ENCODE measurements around the gene NPIPA5.
A peak's percentile ranks its signal among the peaks of the same experiment; 100 is the strongest.
"Not testable (repeated sequence)": the region's sequence is repeated elsewhere in the genome, so short reads cannot be mapped to it uniquely, and the experiment has no call there.

The NPIPA5 gene

DNA sequence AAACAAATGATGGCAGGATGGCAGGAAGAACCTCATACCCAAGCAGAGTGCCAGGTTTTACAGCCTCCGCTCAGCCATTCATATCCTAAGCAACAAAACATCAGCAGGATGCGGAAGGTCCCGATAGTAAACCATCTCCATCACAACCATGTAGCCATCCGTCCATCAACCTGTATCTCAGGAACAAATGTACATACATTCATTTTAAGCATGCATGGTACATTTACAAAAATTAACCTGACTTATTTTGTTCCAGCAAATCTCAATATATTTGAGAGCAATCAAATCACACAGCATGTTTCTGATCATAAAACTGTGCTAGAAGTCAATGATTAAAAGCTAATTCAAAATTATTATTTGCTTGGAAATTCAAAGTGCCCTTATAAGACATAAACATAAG is at the start of gene NPIPA5:
TSS of gene NPIPA5 (minus strand) at position 101 of the 400 bp plus-strand sequence. CDS start at position 101, 0 bp downstream.
- not testable (repeated sequence) for DNase-seq (ENCODE audit: low read depth in 2 of 3, low spot score in 1 of 3)

- peak; percentile 6 to 43 (median 32) for DNase-seq (ENCODE audit: low read depth in 2 of 3, low spot score in 1 of 3)
Observed at GRCh38 chr16:15427648-15428239, 49.6 kb upstream of the NPIPA5 start.

DNA sequence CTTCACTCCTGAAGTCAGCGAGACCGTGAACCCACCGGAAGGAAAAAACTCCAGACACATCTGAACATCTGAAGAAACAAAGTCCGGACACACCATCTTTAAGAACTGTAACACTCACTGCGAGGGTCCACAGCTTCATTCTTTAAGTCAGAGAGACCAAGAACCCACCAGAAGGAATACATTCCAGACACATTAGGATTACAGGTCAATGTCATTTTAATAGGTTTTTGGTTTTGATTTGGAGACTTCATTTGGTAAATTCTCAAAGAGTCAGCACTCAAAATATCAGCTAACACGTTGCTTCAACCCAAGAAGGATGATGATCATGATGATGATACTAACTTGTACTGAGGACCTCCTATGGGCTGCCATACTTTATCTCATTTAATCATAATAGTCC is 48.7 kb upstream of the NPIPA5 start:
- DNase-seq (ENCODE audit: low read depth in 2 of 3, low spot score in 1 of 3) = no peak

DNA sequence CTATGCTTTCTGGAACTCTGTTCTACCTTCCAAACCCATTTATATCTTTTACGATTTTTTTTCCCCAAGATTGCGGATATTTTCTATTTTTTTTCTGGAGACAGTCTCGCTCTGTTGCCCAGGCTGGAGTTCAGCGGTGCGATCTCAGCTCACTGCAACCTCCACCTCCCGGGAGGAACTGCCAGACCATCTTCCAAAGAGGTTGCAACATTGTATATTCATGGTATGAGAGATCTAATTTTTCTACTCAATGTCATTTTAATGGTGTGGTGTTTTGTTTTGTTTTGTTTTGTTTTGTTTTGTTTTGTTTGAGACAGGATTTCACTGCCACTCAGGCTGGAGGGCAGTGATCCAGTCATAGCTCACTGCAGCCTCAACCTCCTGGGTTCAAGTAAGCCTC is 47.8 kb upstream of the NPIPA5 start:
- DNase-seq (ENCODE audit: low read depth in 2 of 3, low spot score in 1 of 3) = no peak

GRCh38 chr16:15422222-15422621 is 44.1 kb upstream of the NPIPA5 start:
- no peak for DNase-seq (ENCODE audit: low read depth in 2 of 3, low spot score in 1 of 3)

- not testable (repeated sequence) for DNase-seq (ENCODE audit: low read depth in 2 of 3, low spot score in 1 of 3)
Observed at GRCh38 chr16:15421696-15422095, 43.6 kb upstream of the NPIPA5 start.

DNA sequence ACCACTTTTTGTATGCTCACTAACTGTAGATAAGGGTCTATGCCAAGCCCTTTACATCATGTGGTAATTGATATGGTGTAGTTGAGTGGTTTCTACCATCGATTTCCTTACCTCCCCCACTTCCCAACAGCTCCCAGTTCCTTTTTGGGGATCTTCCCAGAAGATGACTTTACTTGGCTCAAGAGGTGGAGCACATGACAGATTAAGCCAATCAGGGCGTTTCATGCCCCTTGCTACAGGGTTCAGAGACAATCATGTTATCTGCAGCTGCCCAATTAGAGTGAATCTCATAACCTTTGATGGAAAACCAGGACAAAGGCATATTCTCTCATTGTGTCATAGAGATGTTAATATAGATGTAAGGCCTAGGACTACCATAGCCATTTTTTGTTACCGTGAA is 40.1 kb upstream of the NPIPA5 start:
- no peak for DNase-seq (ENCODE audit: low read depth in 2 of 3, low spot score in 1 of 3)

DNA sequence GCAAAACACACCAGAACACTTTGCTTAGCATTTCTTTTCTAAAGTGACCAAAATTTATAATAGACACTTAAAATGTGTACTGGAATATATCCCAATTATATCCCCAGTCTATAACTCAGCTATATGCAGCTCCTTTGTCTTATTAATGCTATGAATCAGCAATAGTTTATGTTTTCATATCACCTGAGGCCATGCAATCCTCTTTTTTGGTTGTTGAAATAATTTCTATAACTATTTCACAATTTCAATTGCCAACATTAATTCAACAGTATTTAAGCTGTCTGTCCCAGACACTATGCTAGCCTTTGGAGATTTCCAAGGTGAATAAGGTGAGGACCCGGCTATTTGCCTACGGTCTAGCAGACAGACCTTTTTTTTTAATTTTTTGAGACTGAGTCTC is 39.1 kb upstream of the NPIPA5 start:
- DNase-seq (ENCODE audit: low read depth in 2 of 3, low spot score in 1 of 3) = no peak

- no peak for DNase-seq (ENCODE audit: low read depth in 2 of 3, low spot score in 1 of 3)
Observed at GRCh38 chr16:15415511-15415985, 37.5 kb upstream of the NPIPA5 start.

GRCh38 chr16:15409476-15409875 is 31.4 kb upstream of the NPIPA5 start:
- DNase-seq (ENCODE audit: low read depth in 2 of 3, low spot score in 1 of 3) = not testable (repeated sequence)

DNA sequence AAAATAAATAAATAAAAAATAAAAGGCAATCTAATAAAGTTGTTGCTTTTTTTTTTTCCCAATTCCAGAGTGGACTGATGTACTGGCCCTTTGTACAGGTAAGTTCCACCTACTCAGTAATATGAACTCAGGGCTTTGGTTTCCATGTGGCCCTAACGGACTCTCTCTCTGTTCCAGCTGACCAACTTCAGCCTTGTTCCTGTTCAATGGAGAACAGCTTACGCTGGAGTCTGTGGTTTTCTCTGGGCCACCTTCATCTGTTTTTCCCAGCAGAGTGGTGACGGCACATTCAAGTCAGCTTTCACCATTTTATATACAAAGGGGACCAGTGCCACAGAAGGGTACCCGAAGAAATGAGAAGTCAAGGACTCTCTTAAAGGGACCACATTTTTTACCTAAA is 29.7 kb upstream of the NPIPA5 start:
- DNase-seq (ENCODE audit: low read depth in 2 of 3, low spot score in 1 of 3) = not testable (repeated sequence)

DNA sequence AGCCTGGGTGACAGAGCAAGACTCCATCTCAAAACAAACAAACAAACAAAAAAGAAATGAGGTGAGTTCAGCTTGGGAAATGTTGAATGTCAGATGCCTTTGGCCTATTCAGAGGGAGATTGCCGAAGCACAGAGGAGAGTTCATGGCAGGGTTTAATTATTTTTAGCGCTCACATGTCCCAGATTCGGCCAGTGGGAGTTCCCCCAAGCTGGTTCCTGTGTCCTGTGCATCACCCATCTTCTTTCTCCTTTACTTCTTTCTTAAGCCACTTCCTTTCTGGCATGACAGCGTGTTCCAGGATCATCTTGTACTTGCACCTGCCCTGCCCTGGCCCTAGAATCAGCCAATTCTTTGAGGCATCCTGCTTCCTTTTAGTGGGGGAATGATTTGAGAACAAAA is 26.7 kb upstream of the NPIPA5 start:
- no peak for DNase-seq (ENCODE audit: low read depth in 2 of 3, low spot score in 1 of 3)

DNA sequence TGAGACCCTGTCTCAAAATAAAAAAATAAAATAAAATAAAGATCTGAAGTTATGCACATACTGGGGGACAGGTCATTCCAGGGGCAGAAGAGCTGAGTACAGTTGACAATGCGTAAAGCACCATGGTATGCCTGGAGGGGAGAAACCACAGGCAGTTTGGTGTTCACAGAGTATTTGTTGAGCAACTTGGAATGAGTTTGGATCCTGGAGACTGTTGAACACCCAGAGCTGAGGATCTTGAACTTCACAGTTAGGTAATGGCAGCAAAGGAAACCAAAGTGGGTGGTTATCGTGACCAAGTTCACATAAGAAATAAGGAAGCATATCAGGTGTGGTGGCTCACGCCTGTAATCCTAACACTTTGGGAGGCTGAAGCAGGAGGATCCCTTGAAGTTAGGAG is 26.0 kb upstream of the NPIPA5 start:
- not testable (repeated sequence) for DNase-seq (ENCODE audit: low read depth in 2 of 3, low spot score in 1 of 3)

DNA sequence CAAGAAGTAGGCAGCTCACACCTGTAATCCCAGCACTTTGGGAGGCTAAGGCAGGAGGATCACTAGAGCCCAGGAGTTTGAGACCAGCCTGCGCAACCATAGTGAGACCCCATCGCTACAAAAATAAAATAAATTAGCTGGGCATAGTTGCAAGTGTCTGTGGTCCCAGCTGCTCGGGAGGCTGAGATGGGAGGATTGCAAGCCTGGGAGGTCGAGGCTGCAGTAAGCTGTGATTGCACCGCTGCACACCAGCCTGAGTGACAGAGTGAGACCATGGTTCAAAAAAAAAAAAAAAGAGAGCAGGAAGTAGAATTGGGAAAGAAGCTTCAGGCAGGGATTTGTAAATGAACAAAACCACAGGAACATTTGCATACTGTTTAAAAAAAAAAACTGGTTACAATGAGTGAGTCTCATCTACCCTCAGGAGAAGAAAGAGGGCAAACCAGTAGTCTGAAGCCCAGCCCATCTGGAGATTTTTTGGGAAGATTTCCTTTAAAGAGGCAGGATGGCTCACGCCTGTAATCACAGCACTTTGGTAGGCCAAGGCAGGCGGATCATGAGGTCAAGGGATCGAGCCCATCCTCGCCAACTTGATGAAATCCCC is 25.4 kb upstream of the NPIPA5 start:
- no peak for DNase-seq (ENCODE audit: low read depth in 2 of 3, low spot score in 1 of 3)

- no peak for DNase-seq (ENCODE audit: low read depth in 2 of 3, low spot score in 1 of 3)
Observed at GRCh38 chr16:15401972-15402371, 23.9 kb upstream of the NPIPA5 start.

GRCh38 chr16:15400314-15400713 is 22.2 kb upstream of the NPIPA5 start:
- DNase-seq (ENCODE audit: low read depth in 2 of 3, low spot score in 1 of 3) = not testable (repeated sequence)

DNA sequence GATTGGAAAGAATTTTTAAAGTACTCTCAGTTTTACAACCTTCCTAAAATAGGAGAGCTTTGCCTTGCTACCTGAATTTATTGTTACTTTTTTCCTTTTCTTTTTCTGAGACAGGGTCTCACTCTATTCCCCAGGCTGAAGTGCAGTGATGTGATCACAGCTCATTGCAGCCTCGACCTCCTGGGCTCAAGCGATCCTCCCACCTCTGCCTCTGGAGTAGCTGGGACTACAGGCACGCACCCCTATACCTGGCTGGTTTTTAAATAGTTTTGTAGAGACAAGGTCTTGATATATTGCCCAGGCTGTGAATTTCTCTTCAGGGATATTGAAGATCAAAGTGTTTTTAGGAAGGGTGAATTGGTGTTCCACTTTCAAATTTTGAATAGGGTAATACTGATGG is 21.2 kb upstream of the NPIPA5 start:
- no peak for DNase-seq (ENCODE audit: low read depth in 2 of 3, low spot score in 1 of 3)

DNA sequence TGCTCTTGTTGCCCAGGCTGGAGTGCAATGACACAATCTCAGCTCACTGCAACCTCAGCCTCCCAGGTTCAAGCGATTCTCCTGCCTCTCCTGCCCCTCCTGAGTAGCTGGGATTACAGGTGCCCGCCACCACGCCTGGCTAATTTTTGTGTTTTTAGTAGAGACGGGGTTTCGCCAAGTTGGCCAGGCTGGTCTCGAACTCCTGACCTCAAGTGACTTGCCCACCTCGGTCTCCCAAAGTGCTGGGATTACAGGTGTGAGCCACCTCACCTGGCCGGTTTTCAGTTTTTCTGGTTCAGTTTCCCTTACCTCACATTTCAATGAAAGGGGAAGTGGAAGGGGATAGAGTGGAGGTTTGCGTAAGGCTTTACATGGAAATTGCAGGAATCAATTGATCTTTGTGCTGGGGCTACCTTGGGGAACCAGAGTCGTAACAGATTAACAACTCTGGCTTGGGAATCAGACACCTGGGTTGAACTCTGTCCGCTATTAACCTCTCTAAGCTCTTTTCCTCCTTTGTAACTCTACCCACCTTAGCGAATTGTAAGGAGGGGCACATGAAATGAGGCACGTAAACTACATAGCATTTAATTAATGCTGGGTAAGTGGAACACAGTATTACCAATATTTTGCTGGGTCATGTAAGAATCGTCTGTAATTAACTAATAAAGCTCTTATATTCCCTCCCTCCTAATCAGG is 20.7 kb upstream of the NPIPA5 start:
- no peak for DNase-seq (ENCODE audit: low read depth in 2 of 3, low spot score in 1 of 3)

DNA sequence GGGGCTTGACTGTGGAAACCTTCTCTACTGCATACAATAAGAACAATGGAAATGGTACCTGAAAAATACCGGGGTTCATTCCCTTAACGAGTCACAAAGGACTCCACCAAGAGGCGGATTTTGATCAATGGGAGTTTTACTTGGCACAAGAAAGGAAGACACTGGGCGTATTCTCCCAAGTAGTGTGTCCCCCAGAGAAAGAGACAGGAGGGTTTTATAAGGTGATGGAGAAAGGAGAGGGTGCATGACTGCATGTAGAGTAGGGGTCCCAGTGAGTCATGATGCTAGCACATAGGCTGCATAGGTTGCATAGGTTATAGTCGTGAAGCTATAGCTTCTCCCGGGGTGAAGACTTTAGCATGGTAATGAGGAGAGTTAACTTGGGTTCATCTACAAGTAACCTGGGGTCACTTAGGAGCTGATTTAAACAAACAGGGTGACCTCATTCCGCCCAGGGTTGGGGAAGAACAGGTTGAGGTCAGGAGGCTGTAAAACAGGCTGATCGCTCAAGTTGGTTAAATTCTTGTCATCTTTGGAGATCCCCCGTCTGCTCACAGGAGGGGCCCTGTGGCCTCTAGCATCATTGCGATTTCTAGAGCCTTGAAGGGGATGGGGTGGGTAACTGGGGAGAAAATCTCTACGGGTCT is 19.0 kb upstream of the NPIPA5 start:
- DNase-seq (ENCODE audit: low read depth in 2 of 3, low spot score in 1 of 3) = no peak

GRCh38 chr16:15396509-15396829 is 18.4 kb upstream of the NPIPA5 start:
- DNase-seq (ENCODE audit: low read depth in 2 of 3, low spot score in 1 of 3) = not testable (repeated sequence)

DNA sequence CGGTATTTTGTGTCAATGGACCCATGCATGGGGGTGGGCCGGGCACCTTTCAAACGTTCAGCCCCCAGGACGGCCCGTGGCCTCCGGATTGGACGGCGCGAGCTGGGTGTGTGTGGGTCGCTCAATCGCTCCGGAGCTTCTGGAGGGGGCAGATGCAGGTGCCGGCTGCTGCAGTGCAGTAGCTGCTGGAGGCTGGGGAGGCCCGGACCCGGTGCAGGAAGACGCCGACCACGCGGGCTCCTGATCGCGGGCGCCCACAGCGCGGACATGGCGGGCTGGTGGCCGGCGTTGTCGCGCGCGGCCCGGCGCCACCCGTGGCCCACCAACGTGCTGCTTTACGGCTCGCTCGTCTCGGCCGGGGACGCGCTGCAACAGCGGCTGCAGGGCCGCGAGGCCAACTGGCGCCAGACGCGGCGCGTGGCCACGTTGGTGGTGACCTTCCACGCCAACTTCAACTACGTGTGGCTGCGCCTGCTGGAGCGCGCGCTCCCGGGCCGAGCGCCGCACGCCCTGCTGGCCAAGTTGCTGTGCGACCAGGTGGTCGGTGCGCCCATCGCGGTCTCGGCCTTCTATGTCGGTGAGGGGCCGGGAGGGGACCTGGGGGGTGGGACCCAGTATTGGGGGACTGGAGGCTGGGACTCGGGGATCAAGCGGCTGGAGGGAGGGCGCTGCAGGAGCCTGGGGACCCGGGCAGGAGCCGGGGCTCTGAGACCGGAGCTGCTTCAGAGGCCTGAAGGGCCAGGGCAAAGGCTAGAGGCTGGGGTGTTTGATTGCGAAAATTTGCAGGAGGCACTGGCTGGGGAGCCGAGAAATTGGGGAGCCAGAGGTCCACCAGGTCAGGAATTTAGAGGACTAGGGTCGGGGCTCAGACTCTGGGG is 17.8 kb upstream of the NPIPA5 start, which contains the start of gene MPV17L:
TSS of gene MPV17L (plus strand) at position 124 of the 878 bp plus-strand sequence. CDS start at position 268, 144 bp downstream.
- DNase-seq (ENCODE audit: low read depth in 2 of 3, low spot score in 1 of 3) = not testable (repeated sequence)

All from stimulated activated CD4-positive, alpha-beta T cell treated with anti-CD3 and anti-CD28 coated beads, Interleukin-12 subunit alpha, Interleukin-12 subunit beta, amount 100 ng/mL, for 48 hours (primary cell).